Islet of Langerhans (tissue), 1 donor: ENCODE measurements around the gene MXRA5.
"Not testable (repeated sequence)": the region's sequence is repeated elsewhere in the genome, so short reads cannot be mapped to it uniquely, and the experiment has no call there.

ENCODE experiments used
- FAIRE-seq: peaks from one replicate; lab custom pipeline; 2011; peaks lifted over from hg19 to GRCh38; lab: Jason Lieb, UNC

Gene MXRA5

GRCh38 chrX:3346501-3347259, at the start of gene MXRA5:
TSS of gene MXRA5 (minus strand) at chrX:3346652. CDS start at chrX:3343833, 2,819 bp downstream.
- FAIRE-seq, result no peak

- no peak for FAIRE-seq
Measured at GRCh38 chrX:3393581-3394111, 47.2 kb upstream of the MXRA5 start.

GRCh38 chrX:3393178-3393577, 46.7 kb upstream of the MXRA5 start:
- FAIRE-seq, result no peak

- FAIRE-seq, result no peak
Measured at GRCh38 chrX:3388457-3388856, 42.0 kb upstream of the MXRA5 start.

GRCh38 chrX:3384327-3384726, 37.9 kb upstream of the MXRA5 start:
- no peak for FAIRE-seq

- FAIRE-seq, result no peak
Measured at GRCh38 chrX:3380603-3381002, 34.2 kb upstream of the MXRA5 start.

GRCh38 chrX:3379111-3379510, 32.7 kb upstream of the MXRA5 start:
- FAIRE-seq, result no peak

- FAIRE-seq, result no peak
Measured at GRCh38 chrX:3378156-3378555, 31.7 kb upstream of the MXRA5 start.

GRCh38 chrX:3377560-3377959, 31.1 kb upstream of the MXRA5 start:
- no peak for FAIRE-seq

- not testable (repeated sequence) for FAIRE-seq
Measured at GRCh38 chrX:3375878-3376508, 29.5 kb upstream of the MXRA5 start.

- FAIRE-seq, result no peak
Measured at GRCh38 chrX:3374108-3374800, 27.8 kb upstream of the MXRA5 start.

- FAIRE-seq, result no peak
Measured at GRCh38 chrX:3371163-3371562, 24.7 kb upstream of the MXRA5 start.

- no peak for FAIRE-seq
Measured at GRCh38 chrX:3370656-3371055, 24.2 kb upstream of the MXRA5 start.

- no peak for FAIRE-seq
Measured at GRCh38 chrX:3362956-3363355, 16.5 kb upstream of the MXRA5 start.

- no peak for FAIRE-seq
Measured at GRCh38 chrX:3360881-3361280, 14.4 kb upstream of the MXRA5 start.

GRCh38 chrX:3352741-3353140, 6.3 kb upstream of the MXRA5 start:
- not testable (repeated sequence) for FAIRE-seq

GRCh38 chrX:3351276-3351675, 4.8 kb upstream of the MXRA5 start:
- FAIRE-seq, result no peak

- no peak for FAIRE-seq
Measured at GRCh38 chrX:3348191-3348590, 1.7 kb upstream of the MXRA5 start.

GRCh38 chrX:3345281-3346191, 916 bp downstream of the MXRA5 start:
- no peak for FAIRE-seq

GRCh38 chrX:3343569-3343968, 2.9 kb downstream of the MXRA5 start:
- FAIRE-seq, result not testable (repeated sequence)

GRCh38 chrX:3340016-3340415, 6.4 kb downstream of the MXRA5 start:
- FAIRE-seq, result no peak

GRCh38 chrX:3326681-3327080, 19.8 kb downstream of the MXRA5 start:
- no peak for FAIRE-seq
